Uterus (tissue), 4 donors: Measurements from ENCODE around the gene BAD. TPM values are rescaled to one million over a fixed set of nuclear protein-coding genes. Genes with fewer than 3 reads are reported as not detected.

Source experiments
- DNase-seq, 2 donors: peaks; one replicate each; pipeline ENCODE4 v3.0.0-alpha.2; 2019 to 2020
- H3K27ac ChIP-seq, 2 donors: fragments of 200-600 bp; sonication (generic); 1 replicate in 1 of 2; 2 replicates in 1 of 2; pipeline ENCODE4 v1.5.1; 2016 to 2018
- H3K27me3 ChIP-seq, 2 donors: fragments of 200-600 bp; sonication (generic); one replicate each; pipeline ENCODE4 v1.5.1; 2018 to 2019; ENCODE audit warnings: control low read depth in 1 of 2
- H3K36me3 ChIP-seq, 2 donors: fragments of 200-600 bp; sonication (generic); one replicate each; pipeline ENCODE4 v1.5.1; 2019; ENCODE audit warnings: control low read depth in 1 of 2
- H3K4me1 ChIP-seq, 2 donors: fragments of 200-600 bp; sonication (generic); one replicate each; pipeline ENCODE4 v1.5.1; 2018 to 2019; ENCODE audit warnings: control low read depth in 1 of 2
- H3K4me3 ChIP-seq, 2 donors: fragments of 200-600 bp; sonication (generic); 1 replicate in 1 of 2; 2 replicates in 1 of 2; pipeline ENCODE4 v1.5.1; 2018 to 2019; ENCODE audit warnings: mild to moderate bottlenecking in 1 of 2
- H3K9me3 ChIP-seq, 2 donors: fragments of 200-600 bp; sonication (generic); one replicate each; pipeline ENCODE4 v1.5.1; 2019; ENCODE audit warnings: control low read depth in 1 of 2
- CTCF ChIP-seq, 4 experiments: fragments of 200-600 bp in 2 of 4; fragments of 450-650 bp in 2 of 4; sonication (generic) in 2 of 4; IDR thresholded peaks; one replicate each; pipeline ENCODE4 v1.5.1; 2016 to 2019; ENCODE audit warnings: antibody characterized with exemption in 4 of 4, mild to moderate bottlenecking in 2 of 4, moderate library complexity in 1 of 4
- POLR2A ChIP-seq, 2 donors: fragments of 450-650 bp; IDR thresholded peaks; one replicate each; pipeline ENCODE4 v1.6.1; 2016; ENCODE audit warnings: antibody characterized with exemption in 2 of 2, mild to moderate bottlenecking in 1 of 2, moderate library complexity in 1 of 2
- intact Hi-C: fragments of 100-400 bp; cut with DNase I; formaldehyde crosslinking; loops from one replicate; pipeline ENCODE4 v1.15.1; 2023; ENCODE audit warnings: low total_unique reads
- total RNA-seq, 4 donors: library from RNA; depleted of rRNA in 3 of 4; stranded (reverse); fragments of >200 nt in 3 of 4; gene quantifications; one replicate each; pipeline versions ENCODE4 v1.1.0 to v1.2.4, GENCODE V29; 2014 to 2023
- donor health status: DM: yes; HTN: yes; CAD: no.

Gene BAD
- total RNA-seq, 4 donors from 2014 or later = 54.8 to 72.9 (median 62.0) TPM

- Histone ChIP-seq H3K4me1 (peaks cover 0 to 16% of the 10 kb centered on the region in 2 donors), H3K9me3 (no peaks in the 10 kb centered on the region), H3K4me3 (peak overlapping the region; percentile 82 to 88), H3K27ac (peak overlapping the region; percentile 63 to 75), H3K36me3 (no peaks in the 10 kb centered on the region), H3K27me3 (no peaks in the 10 kb centered on the region)
- intact Hi-C loops = no loop called here
- DNase-seq = peak; percentile 58
- no peak for TF ChIP-seq POLR2A (IDR thresholded peaks at IDR 0.05)
- peak in 2 of 4 experiments; percentile 28 to 32 for TF ChIP-seq CTCF (IDR thresholded peaks at IDR 0.05)
Measured at GRCh38 chr11:64252003-64252872, 32.2 kb downstream of the BAD start.

- Histone ChIP-seq H3K27ac (peak overlapping the region; percentile 63 to 75), H3K4me3 (peak overlapping the region; percentile 82 to 88), H3K4me1 (peaks cover 0 to 16% of the 10 kb centered on the region in 2 donors), H3K9me3 (no peaks in the 10 kb centered on the region), H3K27me3 (no peaks in the 10 kb centered on the region), H3K36me3 (no peaks in the 10 kb centered on the region)
- no peak for DNase-seq
- intact Hi-C loops = no loop called here
- TF ChIP-seq POLR2A (IDR thresholded peaks at IDR 0.05) (no peak), CTCF (IDR thresholded peaks at IDR 0.05) (no peak)
Measured at GRCh38 chr11:64251753-64252002, 32.8 kb downstream of the BAD start.

- Histone ChIP-seq H3K27ac (peak within 1 kb of the TSS; percentile 63 to 75), H3K36me3 (no peaks in the 10 kb centered on the region), H3K27me3 (no peaks in the 10 kb centered on the region), H3K9me3 (no peaks in the 10 kb centered on the region), H3K4me3 (peak within 1 kb of the TSS; percentile 82 to 88), H3K4me1 (peaks cover 0 to 16% of the 10 kb centered on the region in 2 donors)
- intact Hi-C loops = no loop called here
- peak in 1 of 2 donors; percentile 70 for DNase-seq
- TF ChIP-seq CTCF (IDR thresholded peaks at IDR 0.05) = peak; percentile 70 to 95 (median 85)
- peak; percentile 82 for TF ChIP-seq POLR2A (IDR thresholded peaks at IDR 0.05)
Measured at GRCh38 chr11:64251016-64251752, 33.3 kb downstream of the BAD start, which contains the start of gene PLCB3. PLCB3 (plus strand) TSS chr11:64251530; CDS start chr11:64251650, 120 bp downstream.

- Histone ChIP-seq H3K27ac (peak overlapping the region; percentile 57 to 63), H3K4me3 (peak overlapping the region; percentile 82 to 88), H3K9me3 (no peaks in the 10 kb centered on the region), H3K36me3 (no peaks in the 10 kb centered on the region), H3K27me3 (no peaks in the 10 kb centered on the region), H3K4me1 (peaks cover 0 to 16% of the 10 kb centered on the region in 2 donors)
- intact Hi-C loops = no loop called here
- DNase-seq = no peak
- no peak for TF ChIP-seq CTCF (IDR thresholded peaks at IDR 0.05)
- TF ChIP-seq POLR2A (IDR thresholded peaks at IDR 0.05) = no peak
Measured at GRCh38 chr11:64250415-64251015, 34.0 kb downstream of the BAD start.
